ENCODE data around the gene LRP1B. TPM values are rescaled to one million over a fixed set of nuclear protein-coding genes. Genes with fewer than 3 reads are reported as not detected.

The LRP1B gene
- total and polyA plus RNA-seq, 5 donors from 2014 or later = not detected

DNA sequence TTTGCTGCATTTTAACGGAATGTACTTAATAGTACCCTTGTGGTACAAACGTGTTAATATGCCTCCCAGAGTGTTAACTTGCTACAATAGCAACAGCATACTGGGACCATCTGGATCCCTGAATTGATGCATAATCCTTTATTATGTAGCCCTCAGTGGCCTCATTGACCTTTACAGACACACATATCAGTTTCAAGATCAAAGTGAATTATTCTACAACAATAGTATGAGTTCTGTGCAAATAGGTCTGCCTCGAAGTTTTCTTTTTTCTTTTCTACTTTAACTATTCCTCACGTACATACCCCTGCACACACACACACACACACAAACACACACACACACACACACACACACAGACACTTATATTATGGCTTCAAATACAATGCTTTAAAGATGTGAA, 1622.1 kb downstream of the LRP1B start:
- Mint-ChIP-seq H3K4me1 (no peaks in the 10 kb centered on the region), H3K36me3 (no peaks in the 10 kb centered on the region), H3K4me3 (no peak overlapping the region), H3K9me3 (peaks cover 4 to 23% (median 6%) of the 10 kb centered on the region in 7 donors), H3K27ac (no peak overlapping the region), H3K27me3 (no peaks in the 10 kb centered on the region)
- Histone ChIP-seq H3K27me3 (ENCODE audit: control insufficient read depth, insufficient read depth, low read length) (no peaks in the 10 kb centered on the region), H3K4me3 (ENCODE audit: low read depth, low read length) (no peak overlapping the region), H3K9me3 (ENCODE audit: control insufficient read depth in 2 of 2, low read length in 2 of 2) (no peaks in the 10 kb centered on the region), H3K27ac (ENCODE audit: insufficient read depth, low read length, poor library complexity, severe bottlenecking) (no peak overlapping the region), H3K36me3 (ENCODE audit: control insufficient read depth, insufficient read depth, low read length) (no peaks in the 10 kb centered on the region), H3K4me1 (ENCODE audit: control insufficient read depth, insufficient read depth, low read length, poor library complexity, severe bottlenecking) (no peaks in the 10 kb centered on the region)
- no peak for DNase-seq
- ATAC-seq (ENCODE audit: low read depth in 2 of 2) = no peak

DNA sequence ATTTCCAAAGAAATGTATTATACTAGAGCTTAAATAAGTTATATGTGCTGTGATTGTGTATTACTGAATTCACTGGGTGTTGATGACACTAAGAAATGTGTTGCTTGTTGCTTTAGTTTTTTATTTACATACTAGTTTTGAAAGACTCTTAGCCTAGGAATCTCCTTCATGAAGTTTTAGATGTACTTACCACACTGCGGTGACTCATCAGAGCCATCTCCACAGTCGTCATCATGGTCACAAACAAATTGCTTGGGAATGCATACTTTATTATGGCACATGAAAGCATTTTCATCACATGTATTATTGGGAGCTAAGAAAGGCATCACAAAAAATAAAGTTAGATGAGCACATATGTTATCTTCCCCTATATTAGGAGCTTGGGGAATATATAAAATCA, 1624.2 kb downstream of the LRP1B start:
- no peak overlapping the region for H3K27ac ChIP-seq (ENCODE audit: insufficient read depth, low read length, poor library complexity, severe bottlenecking)
- H3K4me3 Mint-ChIP-seq = no peak overlapping the region
- H3K27me3 Mint-ChIP-seq = no peaks in the 10 kb centered on the region
- no peak overlapping the region for H3K4me3 ChIP-seq (ENCODE audit: low read depth, low read length)
- H3K4me1 Mint-ChIP-seq = no peaks in the 10 kb centered on the region
- H3K27me3 ChIP-seq (ENCODE audit: control insufficient read depth, insufficient read depth, low read length) = no peaks in the 10 kb centered on the region
- no peak for ATAC-seq (ENCODE audit: low read depth in 2 of 2)
- no peaks in the 10 kb centered on the region for H3K36me3 Mint-ChIP-seq
- no peaks in the 10 kb centered on the region for H3K36me3 ChIP-seq (ENCODE audit: control insufficient read depth, insufficient read depth, low read length)
- H3K9me3 ChIP-seq (ENCODE audit: control insufficient read depth in 2 of 2, low read length in 2 of 2) = no peaks in the 10 kb centered on the region
- H3K27ac Mint-ChIP-seq = no peak overlapping the region
- DNase-seq = no peak
- H3K9me3 Mint-ChIP-seq = peaks cover 4 to 25% (median 6%) of the 10 kb centered on the region in 7 donors
- no peaks in the 10 kb centered on the region for H3K4me1 ChIP-seq (ENCODE audit: control insufficient read depth, insufficient read depth, low read length, poor library complexity, severe bottlenecking)

DNA sequence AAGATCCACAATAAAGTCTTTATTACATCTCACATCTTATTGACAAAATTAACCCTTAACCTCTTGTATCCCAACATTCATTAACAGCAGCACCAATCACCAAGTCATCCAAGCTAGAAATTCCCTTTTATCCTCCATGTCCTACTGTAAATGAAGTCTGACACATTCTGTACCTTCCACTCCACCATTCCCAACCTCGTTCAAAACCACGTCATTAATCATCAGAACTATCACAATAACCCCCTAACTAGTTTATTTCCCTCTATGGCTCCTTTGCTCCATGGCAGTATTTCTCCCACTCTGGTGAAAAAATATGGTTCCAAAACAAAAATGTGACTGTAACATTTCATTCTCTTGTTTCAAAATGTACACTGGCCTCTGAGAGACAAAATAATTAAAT, 1626.2 kb downstream of the LRP1B start:
- Mint-ChIP-seq H3K4me3 (no peak overlapping the region), H3K4me1 (no peaks in the 10 kb centered on the region), H3K9me3 (peaks cover 0 to 24% (median 4%) of the 10 kb centered on the region in 7 donors), H3K36me3 (no peaks in the 10 kb centered on the region), H3K27me3 (no peaks in the 10 kb centered on the region), H3K27ac (no peak overlapping the region)
- Histone ChIP-seq H3K4me3 (ENCODE audit: low read depth, low read length) (no peak overlapping the region), H3K9me3 (ENCODE audit: control insufficient read depth in 2 of 2, low read length in 2 of 2) (peaks cover 0 to 2% of the 10 kb centered on the region in 2 experiments), H3K36me3 (ENCODE audit: control insufficient read depth, insufficient read depth, low read length) (no peaks in the 10 kb centered on the region), H3K27ac (ENCODE audit: insufficient read depth, low read length, poor library complexity, severe bottlenecking) (no peak overlapping the region), H3K27me3 (ENCODE audit: control insufficient read depth, insufficient read depth, low read length) (no peaks in the 10 kb centered on the region), H3K4me1 (ENCODE audit: control insufficient read depth, insufficient read depth, low read length, poor library complexity, severe bottlenecking) (no peaks in the 10 kb centered on the region)
- no peak for ATAC-seq (ENCODE audit: low read depth in 2 of 2)
- DNase-seq = no peak

- no peak for ATAC-seq (ENCODE audit: low read depth in 2 of 2)
- Mint-ChIP-seq H3K9me3 (peaks cover 0 to 21% (median 2%) of the 10 kb centered on the region in 7 donors), H3K27ac (no peak overlapping the region), H3K4me1 (no peaks in the 10 kb centered on the region), H3K4me3 (no peak overlapping the region), H3K27me3 (no peaks in the 10 kb centered on the region), H3K36me3 (no peaks in the 10 kb centered on the region)
- H3K4me3 ChIP-seq (ENCODE audit: low read depth, low read length) = no peak overlapping the region
- DNase-seq = no peak
- H3K9me3 ChIP-seq (ENCODE audit: control insufficient read depth in 2 of 2, low read length in 2 of 2) = peaks cover 0 to 2% of the 10 kb centered on the region in 2 experiments
- H3K27ac ChIP-seq (ENCODE audit: insufficient read depth, low read length, poor library complexity, severe bottlenecking) = no peak overlapping the region
- H3K36me3 ChIP-seq (ENCODE audit: control insufficient read depth, insufficient read depth, low read length) = no peaks in the 10 kb centered on the region
- no peaks in the 10 kb centered on the region for H3K27me3 ChIP-seq (ENCODE audit: control insufficient read depth, insufficient read depth, low read length)
- H3K4me1 ChIP-seq (ENCODE audit: control insufficient read depth, insufficient read depth, low read length, poor library complexity, severe bottlenecking) = no peaks in the 10 kb centered on the region
Measured at GRCh38 chr2:140502951-140503630, 1627.7 kb downstream of the LRP1B start.

DNA sequence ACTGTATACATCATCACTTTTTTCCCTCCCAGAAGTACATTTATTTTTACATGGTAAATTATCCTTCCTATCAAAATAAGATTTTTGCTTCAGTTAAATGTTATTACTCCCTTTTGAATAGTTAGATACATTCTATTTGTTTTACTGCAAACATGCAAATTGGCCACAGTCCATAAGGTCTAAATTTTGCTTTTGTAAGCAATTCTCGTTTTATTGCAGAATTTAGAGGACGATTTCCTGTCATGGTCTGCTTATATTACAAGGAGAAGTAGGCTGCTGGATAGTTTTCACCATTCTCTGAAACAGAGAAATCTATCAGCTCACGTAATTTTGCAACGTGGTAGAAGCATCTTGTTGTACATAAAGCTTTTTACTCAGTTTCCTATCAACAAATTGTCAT, 1632.5 kb downstream of the LRP1B start:
- Histone ChIP-seq H3K9me3 (ENCODE audit: control insufficient read depth in 2 of 2, low read length in 2 of 2) (peaks cover 0 to 2% of the 10 kb centered on the region in 2 experiments), H3K4me1 (ENCODE audit: control insufficient read depth, insufficient read depth, low read length, poor library complexity, severe bottlenecking) (no peaks in the 10 kb centered on the region), H3K36me3 (ENCODE audit: control insufficient read depth, insufficient read depth, low read length) (no peaks in the 10 kb centered on the region), H3K27ac (ENCODE audit: insufficient read depth, low read length, poor library complexity, severe bottlenecking) (no peak overlapping the region), H3K4me3 (ENCODE audit: low read depth, low read length) (no peak overlapping the region), H3K27me3 (ENCODE audit: control insufficient read depth, insufficient read depth, low read length) (no peaks in the 10 kb centered on the region)
- Mint-ChIP-seq H3K27ac (no peak overlapping the region), H3K9me3 (peaks cover 0 to 16% (median 4%) of the 10 kb centered on the region in 7 donors), H3K27me3 (no peaks in the 10 kb centered on the region), H3K36me3 (no peaks in the 10 kb centered on the region), H3K4me3 (no peak overlapping the region), H3K4me1 (no peaks in the 10 kb centered on the region)
- no peak for DNase-seq
- ATAC-seq (ENCODE audit: low read depth in 2 of 2) = no peak

GRCh38 chr2:140496714-140497113, 1634.1 kb downstream of the LRP1B start:
- no peak for DNase-seq

GRCh38 chr2:140491876-140492275, 1638.9 kb downstream of the LRP1B start:
- no peak overlapping the region for H3K4me3 Mint-ChIP-seq
- no peaks in the 10 kb centered on the region for H3K36me3 Mint-ChIP-seq
- Histone ChIP-seq H3K9me3 (ENCODE audit: control insufficient read depth in 2 of 2, low read length in 2 of 2) (peaks cover 0 to 2% of the 10 kb centered on the region in 2 experiments), H3K27ac (ENCODE audit: insufficient read depth, low read length, poor library complexity, severe bottlenecking) (no peak overlapping the region), H3K27me3 (ENCODE audit: control insufficient read depth, insufficient read depth, low read length) (no peaks in the 10 kb centered on the region), H3K4me3 (ENCODE audit: low read depth, low read length) (no peak overlapping the region), H3K4me1 (ENCODE audit: control insufficient read depth, insufficient read depth, low read length, poor library complexity, severe bottlenecking) (no peaks in the 10 kb centered on the region), H3K36me3 (ENCODE audit: control insufficient read depth, insufficient read depth, low read length) (no peaks in the 10 kb centered on the region)
- H3K4me1 Mint-ChIP-seq = no peaks in the 10 kb centered on the region
- ATAC-seq (ENCODE audit: low read depth in 2 of 2) (no peak), DNase-seq (no peak)
- H3K9me3 Mint-ChIP-seq = peaks cover 0 to 11% (median 3%) of the 10 kb centered on the region in 7 donors
- H3K27me3 Mint-ChIP-seq = no peaks in the 10 kb centered on the region
- H3K27ac Mint-ChIP-seq = no peak overlapping the region

More at GRCh38 chr2:140496714-140497113, 1634.1 kb downstream of the LRP1B start:
- H3K36me3 Mint-ChIP-seq = no peaks in the 10 kb centered on the region
- H3K4me3 ChIP-seq (ENCODE audit: low read depth, low read length) = no peak overlapping the region
- no peak overlapping the region for H3K27ac ChIP-seq (ENCODE audit: insufficient read depth, low read length, poor library complexity, severe bottlenecking)
- no peaks in the 10 kb centered on the region for H3K4me1 ChIP-seq (ENCODE audit: control insufficient read depth, insufficient read depth, low read length, poor library complexity, severe bottlenecking)
- H3K9me3 ChIP-seq (ENCODE audit: control insufficient read depth in 2 of 2, low read length in 2 of 2) = peaks cover 0 to 4% of the 10 kb centered on the region in 2 experiments
- ATAC-seq (ENCODE audit: low read depth in 2 of 2) = no peak
- H3K27me3 ChIP-seq (ENCODE audit: control insufficient read depth, insufficient read depth, low read length) = no peaks in the 10 kb centered on the region
- no peak overlapping the region for H3K27ac Mint-ChIP-seq
- H3K27me3 Mint-ChIP-seq = no peaks in the 10 kb centered on the region
- no peaks in the 10 kb centered on the region for H3K36me3 ChIP-seq (ENCODE audit: control insufficient read depth, insufficient read depth, low read length)
- peaks cover 0 to 12% (median 7%) of the 10 kb centered on the region in 7 donors for H3K9me3 Mint-ChIP-seq
- no peaks in the 10 kb centered on the region for H3K4me1 Mint-ChIP-seq
- no peak overlapping the region for H3K4me3 Mint-ChIP-seq

- ATAC-seq (ENCODE audit: low read depth in 2 of 2) = no peak
- Histone ChIP-seq H3K27me3 (ENCODE audit: control insufficient read depth, insufficient read depth, low read length) (no peaks in the 10 kb centered on the region), H3K4me3 (ENCODE audit: low read depth, low read length) (no peak overlapping the region), H3K36me3 (ENCODE audit: control insufficient read depth, insufficient read depth, low read length) (no peaks in the 10 kb centered on the region), H3K4me1 (ENCODE audit: control insufficient read depth, insufficient read depth, low read length, poor library complexity, severe bottlenecking) (no peaks in the 10 kb centered on the region), H3K27ac (ENCODE audit: insufficient read depth, low read length, poor library complexity, severe bottlenecking) (no peak overlapping the region), H3K9me3 (ENCODE audit: control insufficient read depth in 2 of 2, low read length in 2 of 2) (peaks cover 0 to 2% of the 10 kb centered on the region in 2 experiments)
- Mint-ChIP-seq H3K36me3 (no peaks in the 10 kb centered on the region), H3K9me3 (peaks cover 0 to 10% (median 3%) of the 10 kb centered on the region in 7 donors), H3K4me1 (no peaks in the 10 kb centered on the region), H3K4me3 (no peak overlapping the region), H3K27ac (no peak overlapping the region), H3K27me3 (no peaks in the 10 kb centered on the region)
- DNase-seq = no peak
Measured at GRCh38 chr2:140489193-140489592, 1641.6 kb downstream of the LRP1B start.

Data from CD4-positive, CD25-positive, alpha-beta regulatory T cell (primary cell).